ENCODE results near the gene TMEM26.

Gene TMEM26

DNA sequence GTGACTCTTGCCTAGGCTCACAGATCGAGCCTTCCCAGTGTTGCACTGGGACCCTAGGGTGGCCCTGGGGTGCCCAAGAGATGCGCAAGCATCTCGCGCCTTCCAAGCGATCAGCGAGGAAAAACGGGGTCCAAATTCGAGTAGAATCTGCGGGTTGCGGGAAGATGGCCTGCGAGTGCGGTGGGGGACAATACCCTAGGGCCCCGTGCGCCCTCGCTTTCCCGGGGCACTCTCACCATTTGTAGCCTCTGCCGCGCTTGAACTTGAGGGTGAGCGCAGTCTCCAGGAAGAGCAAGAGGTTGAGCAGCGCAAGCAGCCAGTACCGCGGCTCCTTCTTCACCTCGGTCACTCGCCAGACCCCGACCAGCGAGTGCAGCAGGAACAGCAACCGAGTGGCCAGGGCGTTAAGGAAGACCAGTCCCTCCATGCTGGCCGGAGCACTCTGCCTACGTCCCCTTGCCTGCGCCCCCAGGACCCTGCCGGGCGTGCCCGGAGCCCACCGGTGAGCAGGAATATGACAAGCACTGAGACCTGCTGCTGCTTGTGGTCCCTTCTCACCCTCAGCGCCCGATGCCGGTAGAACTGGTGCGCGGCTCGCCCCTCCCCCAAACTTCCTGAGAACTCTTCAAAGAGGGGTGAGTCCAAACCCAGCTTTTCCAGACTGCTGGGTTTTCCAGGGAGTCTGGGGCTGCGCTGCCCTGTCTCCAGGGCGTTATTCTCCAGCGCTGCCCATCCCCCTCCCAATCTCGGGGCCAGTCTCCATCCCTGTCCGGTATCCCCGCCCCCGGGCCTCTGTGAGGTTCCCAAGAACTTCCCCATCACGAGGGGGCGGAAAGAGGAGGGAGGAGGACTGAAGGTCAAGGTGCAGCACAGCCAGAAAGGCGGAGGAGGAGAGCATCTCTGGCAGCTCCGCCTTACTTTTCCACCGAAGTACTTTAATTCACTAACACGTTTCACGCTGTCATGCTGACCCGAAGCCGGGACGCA lies at the start of gene TMEM26:
Gene TMEM26, minus strand, starts transcription at position 727 of the 987 bp plus-strand sequence. Its CDS starts 300 bp downstream, at position 427.
- no peak for TF ChIP-seq CTCF (IDR thresholded peaks at IDR 0.05)

- no peak for TF ChIP-seq CTCF (IDR thresholded peaks at IDR 0.05)
Observed at GRCh38 chr10:61500460-61500859, 47.3 kb upstream of the TMEM26 start.

DNA sequence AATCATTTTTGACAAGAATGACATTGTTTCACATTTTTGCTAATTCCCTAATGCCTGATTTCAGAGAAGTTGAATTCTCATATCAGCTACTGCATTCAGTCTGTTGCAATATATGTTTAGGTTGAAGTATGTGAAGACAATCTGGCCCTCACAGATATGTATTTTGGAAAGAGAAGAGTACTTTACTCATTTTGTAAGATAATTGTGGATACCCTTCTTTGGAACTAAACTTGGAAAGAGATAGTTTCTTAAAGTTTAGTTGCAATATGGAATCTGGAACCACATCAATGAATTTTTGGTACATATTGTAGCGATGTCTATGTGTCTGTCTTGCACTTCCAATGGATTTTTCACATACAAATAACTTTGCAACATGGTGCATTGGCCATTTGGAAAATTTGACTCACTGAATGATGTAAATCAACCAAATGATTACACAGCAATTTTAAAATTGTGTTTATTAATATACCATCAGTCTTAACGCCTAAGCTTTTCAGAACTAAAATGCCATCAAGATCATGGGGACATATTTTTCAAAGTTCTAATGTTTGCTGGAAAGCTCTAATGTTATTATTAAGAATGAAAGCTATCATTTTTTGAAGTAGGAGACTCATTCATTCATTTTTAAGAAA lies 39.3 kb upstream of the TMEM26 start:
- TF ChIP-seq CTCF (IDR thresholded peaks at IDR 0.05) = no peak

DNA sequence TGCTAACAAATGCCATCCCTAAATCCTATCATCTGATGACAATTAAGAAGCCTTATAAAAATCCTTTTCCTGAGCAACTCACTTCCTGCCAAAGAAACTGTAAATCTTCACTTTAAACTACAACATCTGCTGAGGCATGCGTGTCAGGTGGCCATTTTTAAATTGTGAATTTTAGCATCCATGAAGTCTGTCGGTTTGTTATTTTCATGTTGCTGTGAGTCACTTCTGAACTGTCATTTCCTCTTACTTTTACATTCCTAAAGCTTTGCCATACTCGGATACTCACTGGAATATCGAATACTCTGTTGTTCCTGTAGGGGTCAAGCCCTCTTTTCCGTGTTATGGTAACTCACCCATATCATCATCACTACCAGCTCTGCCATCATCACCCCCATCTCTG lies 34.3 kb upstream of the TMEM26 start:
- no peak for TF ChIP-seq CTCF (IDR thresholded peaks at IDR 0.05)

DNA sequence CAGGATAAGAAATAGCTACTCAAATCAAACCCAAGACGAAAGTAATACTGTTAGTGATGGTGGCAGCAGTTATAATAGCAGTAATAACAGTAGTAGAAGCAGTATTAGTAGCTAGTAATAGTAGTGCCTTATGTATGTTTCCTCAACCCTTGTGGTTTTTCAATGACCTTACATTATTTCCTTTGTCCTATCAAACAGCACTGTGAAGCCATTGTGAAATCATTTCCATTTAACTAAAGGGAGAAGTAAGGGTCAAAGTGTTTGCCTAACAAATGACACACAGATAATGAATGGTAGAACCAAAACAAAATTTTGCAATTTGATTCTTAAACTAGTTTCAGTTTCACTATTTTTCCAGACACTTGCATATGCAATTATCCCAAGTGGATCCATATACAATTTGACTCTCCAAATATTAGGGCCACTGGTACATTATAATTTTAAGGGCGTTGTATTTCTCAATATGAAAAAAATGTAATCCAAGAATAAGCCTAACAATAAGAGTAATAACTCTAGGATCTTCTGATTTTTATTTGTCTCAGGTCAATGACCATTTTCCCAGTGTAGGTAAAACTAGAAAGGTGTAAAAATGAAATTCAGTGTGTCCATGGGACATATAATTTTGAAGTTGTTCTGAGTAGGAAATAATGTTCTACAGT lies 33.7 kb upstream of the TMEM26 start:
- no peak for TF ChIP-seq CTCF (IDR thresholded peaks at IDR 0.05)

GRCh38 chr10:61486251-61486650 lies 33.1 kb upstream of the TMEM26 start:
- no peak for TF ChIP-seq CTCF (IDR thresholded peaks at IDR 0.05)

DNA sequence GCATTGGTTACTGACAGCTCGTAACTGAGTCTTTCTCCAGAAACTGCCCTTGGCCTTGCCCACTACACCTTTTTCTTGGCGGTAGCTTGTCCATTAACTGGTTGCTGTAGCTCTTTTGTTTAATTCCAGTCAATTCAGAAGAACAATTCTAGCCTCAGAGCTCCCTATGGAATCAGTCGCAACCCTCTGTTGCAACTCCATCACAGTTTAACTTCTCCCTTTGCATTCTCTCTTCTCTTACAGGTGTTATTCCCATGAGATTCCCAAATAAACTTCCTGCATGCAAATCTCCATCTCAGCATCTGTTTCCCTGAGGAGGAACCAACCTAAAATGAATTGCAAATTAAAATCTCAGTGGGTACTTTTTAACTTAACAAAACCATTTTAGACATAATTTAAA lies 28.4 kb upstream of the TMEM26 start:
- no peak for TF ChIP-seq CTCF (IDR thresholded peaks at IDR 0.05)
